HEK293 (cell line): Measurements from ENCODE around the gene ACTA2.

ENCODE experiments used
- ATF2 ChIP-seq: fragments of 450-650 bp; formaldehyde crosslinking; IDR thresholded peaks from 2 replicates; pipeline ENCODE4 v1.5.1; 2016; ENCODE audit warnings: missing biosample characterization, missing genetic modification characterization, low read depth
- PBX3 ChIP-seq: sonication (generic); formaldehyde crosslinking; IDR thresholded peaks from 2 replicates; pipeline ENCODE4 v1.8.1; 2022; ENCODE audit warnings: mild to moderate bottlenecking, moderate library complexity, missing genetic modification reagents
- ZBTB11 ChIP-seq: fragments of 450-650 bp; formaldehyde crosslinking; conservative IDR thresholded peaks from 2 replicates; pipeline ENCODE4 v1.5.1; 2016; ENCODE audit warnings: low read depth, missing biosample characterization, missing genetic modification characterization
- ZFP37 ChIP-seq: fragments of 450-650 bp; formaldehyde crosslinking; IDR thresholded peaks from 2 replicates; pipeline ENCODE4 v1.5.1; 2016; ENCODE audit warnings: missing biosample characterization, missing genetic modification characterization
- ZNF133 ChIP-seq: fragments of 450-650 bp; formaldehyde crosslinking; IDR thresholded peaks from 2 replicates; pipeline ENCODE4 v1.5.1; 2016; ENCODE audit warnings: missing biosample characterization, missing genetic modification characterization
- ZNF24 ChIP-seq: fragments of 450-650 bp; formaldehyde crosslinking; IDR thresholded peaks from 2 replicates; pipeline ENCODE4 v1.5.1; 2016; ENCODE audit warnings: missing biosample characterization, missing genetic modification characterization
- ZNF266 ChIP-seq: fragments of 450-650 bp; formaldehyde crosslinking; IDR thresholded peaks from 2 replicates; pipeline ENCODE4 v1.5.1; 2016; ENCODE audit warnings: missing biosample characterization, missing genetic modification characterization, low read depth
- ZNF501 ChIP-seq: fragments of 450-650 bp; formaldehyde crosslinking; IDR thresholded peaks from 2 replicates; pipeline ENCODE4 v1.5.1; 2016; ENCODE audit warnings: missing biosample characterization, missing genetic modification characterization
- ZNF560 ChIP-seq: fragments of 450-650 bp; formaldehyde crosslinking; IDR thresholded peaks from 2 replicates; pipeline ENCODE4 v1.5.1; 2017; ENCODE audit warnings: missing biosample characterization, missing genetic modification characterization, borderline replicate concordance
- ZNF629 ChIP-seq: fragments of 450-650 bp; formaldehyde crosslinking; IDR thresholded peaks from 2 replicates; pipeline ENCODE4 v1.5.1; 2017; ENCODE audit warnings: missing biosample characterization, missing genetic modification characterization
- ZNF639 ChIP-seq: fragments of 450-650 bp; formaldehyde crosslinking; IDR thresholded peaks from 2 replicates; pipeline ENCODE4 v1.5.1; 2016; ENCODE audit warnings: missing biosample characterization, missing genetic modification characterization
- ZNF670 ChIP-seq: fragments of 450-650 bp; formaldehyde crosslinking; IDR thresholded peaks from 2 replicates; pipeline ENCODE4 v1.5.1; 2016; ENCODE audit warnings: missing biosample characterization, missing genetic modification characterization, low read depth
- ZNF776 ChIP-seq: fragments of 450-650 bp; formaldehyde crosslinking; IDR thresholded peaks from 2 replicates; pipeline ENCODE4 v1.5.0; 2017; ENCODE audit warnings: missing biosample characterization, missing genetic modification characterization, borderline replicate concordance
- TF ChIP-seq, protein P1 (sequence below): fragments of 450-650 bp; formaldehyde crosslinking; IDR thresholded peaks from 2 replicates; pipeline ENCODE4 v1.5.1; 2016; ENCODE audit warnings: missing biosample characterization, missing genetic modification characterization

- TF ChIP-seq ZNF629 (tag by site-specific recombination) (no peak), ZNF24 (tag by site-specific recombination) (no peak), ZNF501 (tag by site-specific recombination) (no peak), ZNF266 (tag by site-specific recombination) (no peak), ZNF776 (tag by site-specific recombination) (no peak), ZBTB11 (tag by site-specific recombination) (no peak), ZNF670 (tag by site-specific recombination) (no peak), ATF2 (tag by site-specific recombination) (no peak), ZNF133 (tag by site-specific recombination) (no peak), PBX3 (CRISPR knock-in tag) (no peak), ZNF639 (tag by site-specific recombination) (no peak), ZNF560 (tag by site-specific recombination) (no peak), ZFP37 (tag by site-specific recombination) (no peak)
- TF ChIP-seq, protein P1, sequence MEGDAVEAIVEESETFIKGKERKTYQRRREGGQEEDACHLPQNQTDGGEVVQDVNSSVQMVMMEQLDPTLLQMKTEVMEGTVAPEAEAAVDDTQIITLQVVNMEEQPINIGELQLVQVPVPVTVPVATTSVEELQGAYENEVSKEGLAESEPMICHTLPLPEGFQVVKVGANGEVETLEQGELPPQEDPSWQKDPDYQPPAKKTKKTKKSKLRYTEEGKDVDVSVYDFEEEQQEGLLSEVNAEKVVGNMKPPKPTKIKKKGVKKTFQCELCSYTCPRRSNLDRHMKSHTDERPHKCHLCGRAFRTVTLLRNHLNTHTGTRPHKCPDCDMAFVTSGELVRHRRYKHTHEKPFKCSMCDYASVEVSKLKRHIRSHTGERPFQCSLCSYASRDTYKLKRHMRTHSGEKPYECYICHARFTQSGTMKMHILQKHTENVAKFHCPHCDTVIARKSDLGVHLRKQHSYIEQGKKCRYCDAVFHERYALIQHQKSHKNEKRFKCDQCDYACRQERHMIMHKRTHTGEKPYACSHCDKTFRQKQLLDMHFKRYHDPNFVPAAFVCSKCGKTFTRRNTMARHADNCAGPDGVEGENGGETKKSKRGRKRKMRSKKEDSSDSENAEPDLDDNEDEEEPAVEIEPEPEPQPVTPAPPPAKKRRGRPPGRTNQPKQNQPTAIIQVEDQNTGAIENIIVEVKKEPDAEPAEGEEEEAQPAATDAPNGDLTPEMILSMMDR (tag by site-specific recombination), result no peak
These were observed 66.0 kb downstream of the ACTA2 start for GRCh38 chr10:88886557-88886956.
